Adrenal gland (tissue), 5 donors: ENCODE data around the gene CACNA1D.

Experiments
- POLR2A ChIP-seq, 2 donors: fragments of 450-650 bp; IDR thresholded peaks; one replicate each; pipeline ENCODE4 v1.6.1; 2017; ENCODE audit warnings: antibody characterized with exemption in 2 of 2, mild to moderate bottlenecking in 2 of 2, moderate library complexity in 1 of 2
- TF ChIP-seq, protein P1 (sequence below), 6 experiments: fragments of 450-650 bp in 4 of 6; fragments of 200-600 bp in 2 of 6; sonication (generic) in 1 of 6; IDR thresholded peaks; 1 replicate in 5 of 6; 2 replicates in 1 of 6; pipeline versions ENCODE4 v1.5.1 to v1.8.0; 2016 to 2021; ENCODE audit warnings: antibody characterized with exemption in 6 of 6, mild to moderate bottlenecking in 2 of 6, moderate library complexity in 1 of 6
- donor health status: DM: no; HTN: no; CAD: no.

DNA sequence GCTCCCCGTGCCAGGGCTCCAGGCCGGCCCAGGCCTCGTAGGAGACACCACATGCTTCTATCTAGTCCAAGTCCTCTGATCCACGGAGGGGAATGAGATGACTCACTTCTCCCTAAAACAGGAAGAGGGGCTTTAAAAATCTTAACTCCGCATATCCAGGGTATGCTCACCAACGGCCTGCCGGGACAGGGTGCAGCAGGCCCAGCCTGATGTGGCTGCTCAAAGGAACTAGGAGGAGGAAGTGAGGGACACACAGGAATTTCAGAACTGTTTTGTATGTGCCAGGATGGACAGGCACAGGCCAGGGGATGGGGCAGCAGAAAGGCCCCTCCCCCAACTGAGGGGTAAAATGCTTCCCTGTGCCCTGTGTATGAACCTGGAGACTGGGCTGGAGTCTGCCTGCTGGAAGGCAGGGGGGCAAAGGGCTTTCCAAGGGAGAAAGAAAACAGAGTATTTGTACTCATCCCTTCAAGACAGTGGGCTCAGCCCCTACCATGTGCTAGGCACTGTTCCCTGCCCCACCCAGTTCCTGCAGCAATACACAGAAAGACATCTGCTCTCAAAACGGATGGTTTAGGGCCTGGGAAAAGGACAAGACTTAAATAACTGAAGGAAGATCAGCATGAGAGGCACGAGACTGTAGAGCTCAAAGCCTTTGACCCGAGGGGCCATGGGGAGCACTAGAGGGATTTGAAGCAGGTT, 329.7 kb downstream of the CACNA1D start:
- TF ChIP-seq, protein P1, sequence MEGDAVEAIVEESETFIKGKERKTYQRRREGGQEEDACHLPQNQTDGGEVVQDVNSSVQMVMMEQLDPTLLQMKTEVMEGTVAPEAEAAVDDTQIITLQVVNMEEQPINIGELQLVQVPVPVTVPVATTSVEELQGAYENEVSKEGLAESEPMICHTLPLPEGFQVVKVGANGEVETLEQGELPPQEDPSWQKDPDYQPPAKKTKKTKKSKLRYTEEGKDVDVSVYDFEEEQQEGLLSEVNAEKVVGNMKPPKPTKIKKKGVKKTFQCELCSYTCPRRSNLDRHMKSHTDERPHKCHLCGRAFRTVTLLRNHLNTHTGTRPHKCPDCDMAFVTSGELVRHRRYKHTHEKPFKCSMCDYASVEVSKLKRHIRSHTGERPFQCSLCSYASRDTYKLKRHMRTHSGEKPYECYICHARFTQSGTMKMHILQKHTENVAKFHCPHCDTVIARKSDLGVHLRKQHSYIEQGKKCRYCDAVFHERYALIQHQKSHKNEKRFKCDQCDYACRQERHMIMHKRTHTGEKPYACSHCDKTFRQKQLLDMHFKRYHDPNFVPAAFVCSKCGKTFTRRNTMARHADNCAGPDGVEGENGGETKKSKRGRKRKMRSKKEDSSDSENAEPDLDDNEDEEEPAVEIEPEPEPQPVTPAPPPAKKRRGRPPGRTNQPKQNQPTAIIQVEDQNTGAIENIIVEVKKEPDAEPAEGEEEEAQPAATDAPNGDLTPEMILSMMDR (IDR thresholded peaks at IDR 0.05) = no peak
- no peak for TF ChIP-seq POLR2A (IDR thresholded peaks at IDR 0.05)
